ENCODE data around the gene LARP4.

Gene LARP4

GRCh38 chr12:50527359-50527726, 126.7 kb downstream of the LARP4 start:
- no peak for DNase-seq (ENCODE audit: low spot score)

GRCh38 chr12:50528800-50529199, 128.1 kb downstream of the LARP4 start:
- DNase-seq (ENCODE audit: low spot score), result no peak

GRCh38 chr12:50529345-50529744, 128.7 kb downstream of the LARP4 start:
- no peak for DNase-seq (ENCODE audit: low spot score)
